ENCODE measurements around the gene SMG6. TPM values are rescaled to one million over a fixed set of nuclear protein-coding genes. Genes with fewer than 3 reads are reported as not detected.
"Not testable (repeated sequence)": the region's sequence is repeated elsewhere in the genome, so short reads cannot be mapped to it uniquely, and the experiment has no call there.

The SMG6 gene
- total RNA-seq, 1 experiment from 2014 or later: 28.6 TPM

DNA sequence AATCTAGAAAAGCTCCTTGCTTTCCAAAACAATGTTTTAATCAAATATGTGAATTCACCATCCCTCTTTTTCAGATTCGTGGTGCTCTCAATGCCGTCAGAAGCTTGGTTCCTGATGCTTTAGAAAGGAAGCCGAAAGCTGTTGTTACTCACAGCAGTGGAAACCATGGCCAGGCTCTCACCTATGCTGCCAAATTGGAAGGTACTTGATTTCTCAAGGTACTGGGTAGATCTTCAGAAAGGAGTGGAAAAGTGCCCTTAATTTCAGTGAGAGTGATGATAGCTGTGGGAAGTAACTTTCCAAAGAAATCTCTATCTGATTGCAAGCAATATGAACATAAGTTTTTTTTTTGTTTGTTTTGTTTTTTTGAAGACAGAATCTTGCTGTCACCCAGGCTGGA is 14.2 kb upstream of the SMG6 start:
- Histone ChIP-seq H3K56ac (ENCODE audit: insufficient read length, low read depth, low read length) (no peak overlapping the region), H4K8ac (replicated peaks; ENCODE audit: insufficient read length, low read depth, low read length) (no peak overlapping the region)
- DNase-seq: no peak

DNA sequence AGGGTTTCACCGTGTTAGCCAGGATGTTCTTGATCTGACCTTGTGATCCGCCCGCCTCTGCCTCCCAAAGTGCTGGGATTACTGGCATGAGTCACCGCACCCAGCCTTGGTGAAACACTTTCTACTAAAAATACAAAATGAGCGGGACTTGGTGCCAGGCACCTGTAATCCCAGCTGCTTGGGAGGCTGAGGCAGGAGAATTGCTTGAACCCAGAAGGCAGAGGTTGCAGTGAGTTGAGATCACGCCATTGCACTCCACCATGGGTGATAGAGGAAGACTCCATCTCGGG is 13.3 kb upstream of the SMG6 start:
- H3K27me3 ChIP-seq (ENCODE audit: insufficient read depth, low read length); H3K14ac ChIP-seq (ENCODE audit: insufficient read depth, low read length); H4K5ac ChIP-seq (ENCODE audit: insufficient read length, low read depth, low read length); H3K27ac ChIP-seq (ENCODE audit: insufficient read length, low read depth, low read length); H3K79me2 ChIP-seq (ENCODE audit: insufficient read depth, low read length); H3K27ac Mint-ChIP-seq; H3K23ac ChIP-seq (ENCODE audit: insufficient read length, low read depth, low read length); H2BK120ac ChIP-seq (ENCODE audit: low read depth, low read length, poor library complexity, severe bottlenecking); H3T11ph ChIP-seq (ENCODE audit: low read length); H3K9me3 ChIP-seq (ENCODE audit: control insufficient read depth, low read depth, low read length); H2BK5ac ChIP-seq (ENCODE audit: insufficient read length, low read length); DNase-seq; H3K27me3 Mint-ChIP-seq (ENCODE audit: low read depth); H4K8ac ChIP-seq (replicated peaks; ENCODE audit: insufficient read length, low read depth, low read length); H2AFZ ChIP-seq (ENCODE audit: low read length); H3K9ac ChIP-seq (ENCODE audit: extremely low read depth, insufficient read length, low read length); H4K91ac ChIP-seq (ENCODE audit: insufficient read length, low read depth, low read length); H3K18ac ChIP-seq (ENCODE audit: insufficient read length, low read depth, low read length); H3K4me1 Mint-ChIP-seq; H2BK20ac ChIP-seq (ENCODE audit: low read depth, low read length, poor library complexity, severe bottlenecking); H4K20me1 ChIP-seq (ENCODE audit: control insufficient read depth, insufficient read depth, insufficient read length); H3K4ac ChIP-seq (ENCODE audit: low read depth, low read length); H3K79me1 ChIP-seq (ENCODE audit: insufficient read depth, low read depth, low read length, poor library complexity, severe bottlenecking); H3K4me1 ChIP-seq (ENCODE audit: insufficient read depth, low read length); H2AK5ac ChIP-seq (ENCODE audit: insufficient read length, low read length); H3K4me2 ChIP-seq (ENCODE audit: insufficient read depth, insufficient read length, low read length); H3K9me3 Mint-ChIP-seq; H3K23me2 ChIP-seq (ENCODE audit: insufficient read length, low read depth, low read length, poor library complexity, severe bottlenecking); H3K4me3 Mint-ChIP-seq; H3K56ac ChIP-seq (ENCODE audit: insufficient read length, low read depth, low read length); H3K36me3 Mint-ChIP-seq (ENCODE audit: insufficient read depth in 1 of 3, low read depth in 3 of 3); H2BK15ac ChIP-seq (ENCODE audit: low read depth, low read length); H2BK12ac ChIP-seq (ENCODE audit: insufficient read length, low read depth, low read length): not testable (repeated sequence)
- no CpG with 5 or more reads among the region's 7 CpGs for whole genome bisulfite sequencing (ENCODE audit: extremely low coverage, insufficient read length, low lambda C conversion rate)

More for the DNA sequence above, 14.2 kb upstream of the SMG6 start:
- no peak overlapping the region for H3K27ac Mint-ChIP-seq
- H3K9ac ChIP-seq (ENCODE audit: extremely low read depth, insufficient read length, low read length): no peak overlapping the region
- H2BK15ac ChIP-seq (ENCODE audit: low read depth, low read length): no peak overlapping the region
- no peak overlapping the region for H2AFZ ChIP-seq (ENCODE audit: low read length)
- H3K79me1 ChIP-seq (ENCODE audit: insufficient read depth, low read depth, low read length, poor library complexity, severe bottlenecking): no peaks in the 10 kb centered on the region
- no peaks in the 10 kb centered on the region for H3K9me3 Mint-ChIP-seq
- no peaks in the 10 kb centered on the region for H3K9me3 ChIP-seq (ENCODE audit: control insufficient read depth, low read depth, low read length)
- H3K4me1 Mint-ChIP-seq: no peaks in the 10 kb centered on the region
- H2BK120ac ChIP-seq (ENCODE audit: low read depth, low read length, poor library complexity, severe bottlenecking): no peak overlapping the region
- H2BK20ac ChIP-seq (ENCODE audit: low read depth, low read length, poor library complexity, severe bottlenecking): no peak overlapping the region
- no peak overlapping the region for H3T11ph ChIP-seq (ENCODE audit: low read length)
- no peak overlapping the region for H3K18ac ChIP-seq (ENCODE audit: insufficient read length, low read depth, low read length)
- H3K23me2 ChIP-seq (ENCODE audit: insufficient read length, low read depth, low read length, poor library complexity, severe bottlenecking): no peaks in the 10 kb centered on the region
- H2AK5ac ChIP-seq (ENCODE audit: insufficient read length, low read length): no peak overlapping the region
- H4K5ac ChIP-seq (ENCODE audit: insufficient read length, low read depth, low read length): no peak overlapping the region
- H3K4me3 Mint-ChIP-seq: no peak overlapping the region
- no peak overlapping the region for H3K4me2 ChIP-seq (ENCODE audit: insufficient read depth, insufficient read length, low read length)
- no peak overlapping the region for H3K14ac ChIP-seq (ENCODE audit: insufficient read depth, low read length)
- no peak overlapping the region for H2BK12ac ChIP-seq (ENCODE audit: insufficient read length, low read depth, low read length)
- H4K91ac ChIP-seq (ENCODE audit: insufficient read length, low read depth, low read length): no peak overlapping the region
- no peaks in the 10 kb centered on the region for H3K79me2 ChIP-seq (ENCODE audit: insufficient read depth, low read length)
- H4K20me1 ChIP-seq (ENCODE audit: control insufficient read depth, insufficient read depth, insufficient read length): no peaks in the 10 kb centered on the region
- no peak overlapping the region for H3K27ac ChIP-seq (ENCODE audit: insufficient read length, low read depth, low read length)
- H3K4ac ChIP-seq (ENCODE audit: low read depth, low read length): no peak overlapping the region
- TF ChIP-seq, protein P1, sequence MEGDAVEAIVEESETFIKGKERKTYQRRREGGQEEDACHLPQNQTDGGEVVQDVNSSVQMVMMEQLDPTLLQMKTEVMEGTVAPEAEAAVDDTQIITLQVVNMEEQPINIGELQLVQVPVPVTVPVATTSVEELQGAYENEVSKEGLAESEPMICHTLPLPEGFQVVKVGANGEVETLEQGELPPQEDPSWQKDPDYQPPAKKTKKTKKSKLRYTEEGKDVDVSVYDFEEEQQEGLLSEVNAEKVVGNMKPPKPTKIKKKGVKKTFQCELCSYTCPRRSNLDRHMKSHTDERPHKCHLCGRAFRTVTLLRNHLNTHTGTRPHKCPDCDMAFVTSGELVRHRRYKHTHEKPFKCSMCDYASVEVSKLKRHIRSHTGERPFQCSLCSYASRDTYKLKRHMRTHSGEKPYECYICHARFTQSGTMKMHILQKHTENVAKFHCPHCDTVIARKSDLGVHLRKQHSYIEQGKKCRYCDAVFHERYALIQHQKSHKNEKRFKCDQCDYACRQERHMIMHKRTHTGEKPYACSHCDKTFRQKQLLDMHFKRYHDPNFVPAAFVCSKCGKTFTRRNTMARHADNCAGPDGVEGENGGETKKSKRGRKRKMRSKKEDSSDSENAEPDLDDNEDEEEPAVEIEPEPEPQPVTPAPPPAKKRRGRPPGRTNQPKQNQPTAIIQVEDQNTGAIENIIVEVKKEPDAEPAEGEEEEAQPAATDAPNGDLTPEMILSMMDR (conservative IDR thresholded peaks at IDR 0.05): no peak
- no peak overlapping the region for H2BK5ac ChIP-seq (ENCODE audit: insufficient read length, low read length)
- H3K36me3 Mint-ChIP-seq (ENCODE audit: insufficient read depth in 1 of 3, low read depth in 3 of 3): peaks cover 8 to 14% (median 11%) of the 10 kb centered on the region in 3 experiments; a peak in 6 of 7 replicates
- H3K4me1 ChIP-seq (ENCODE audit: insufficient read depth, low read length): no peaks in the 10 kb centered on the region
- H3K23ac ChIP-seq (ENCODE audit: insufficient read length, low read depth, low read length): no peak overlapping the region
- no CpG with 5 or more reads among the region's 3 CpGs for WGBS (ENCODE audit: extremely low coverage, insufficient read length, low lambda C conversion rate)
- no peaks in the 10 kb centered on the region for H3K27me3 Mint-ChIP-seq (ENCODE audit: low read depth)
- H3K27me3 ChIP-seq (ENCODE audit: insufficient read depth, low read length): no peaks in the 10 kb centered on the region
